Stimulated activated naive CD8-positive, alpha-beta T cell treated with anti-CD3 and anti-CD28 coated beads, Interleukin-15, amount 100 ng/mL, for 72 hours (primary cell): ENCODE results near the gene PTPN18.
"Not testable (repeated sequence)": the region's sequence is repeated elsewhere in the genome, so short reads cannot be mapped to it uniquely, and the experiment has no call there.

ENCODE experiments used
- ATAC-seq: fragments of 150-1000 bp; cut with Tn5 transposase; 2 replicates; pipeline ENCODE4 v1.10.0; 2021; ENCODE audit warnings: mild to moderate bottlenecking, moderate library complexity
- DNase-seq, 2 donors: peaks; one replicate each; pipeline ENCODE4 v3.0.0; 2021 to 2022
- H3K27ac Mint-ChIP-seq, 2 donors: one replicate each; pipeline ENCODE4 v1.8.0; 2022; ENCODE audit warnings: mild to moderate bottlenecking in 2 of 2, mixed read lengths in 2 of 2, moderate library complexity in 2 of 2
- H3K27me3 Mint-ChIP-seq: one replicate; pipeline ENCODE4 v1.8.0; 2022; ENCODE audit warnings: mixed read lengths
- H3K4me1 Mint-ChIP-seq: one replicate; pipeline ENCODE4 v1.8.0; 2022; ENCODE audit warnings: mild to moderate bottlenecking, mixed read lengths
- H3K4me3 Mint-ChIP-seq, 2 donors: one replicate each; pipeline ENCODE4 v1.8.0; 2022; ENCODE audit warnings: mild to moderate bottlenecking in 2 of 2, mixed read lengths in 2 of 2, moderate library complexity in 1 of 2
- H3K9me3 Mint-ChIP-seq, 2 donors: one replicate each; pipeline ENCODE4 v1.8.0; 2022; ENCODE audit warnings: mixed read lengths in 2 of 2

Gene PTPN18

DNA sequence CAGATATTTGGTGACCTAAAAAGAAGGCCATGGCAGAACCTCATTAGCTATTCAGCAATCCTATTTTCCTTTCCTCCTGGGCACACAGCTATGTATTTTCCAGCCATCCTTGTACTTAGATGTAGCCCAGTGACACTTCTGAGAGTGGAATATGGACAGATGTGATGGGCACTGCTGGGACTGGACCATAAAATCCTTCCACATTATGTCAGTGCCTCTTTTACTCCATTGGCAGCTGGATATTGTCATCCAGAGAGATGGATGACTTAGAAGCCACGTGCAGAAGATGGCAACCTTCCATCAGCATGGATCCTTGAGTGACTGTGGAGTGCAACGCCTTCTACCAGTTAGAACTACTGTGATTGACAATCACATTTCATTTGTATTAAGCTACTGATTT, 50.4 kb downstream of the PTPN18 start:
- H3K27ac Mint-ChIP-seq, ATAC-seq, DNase-seq, H3K4me1 Mint-ChIP-seq, H3K4me3 Mint-ChIP-seq, H3K9me3 Mint-ChIP-seq, H3K27me3 Mint-ChIP-seq: not testable (repeated sequence)

DNA sequence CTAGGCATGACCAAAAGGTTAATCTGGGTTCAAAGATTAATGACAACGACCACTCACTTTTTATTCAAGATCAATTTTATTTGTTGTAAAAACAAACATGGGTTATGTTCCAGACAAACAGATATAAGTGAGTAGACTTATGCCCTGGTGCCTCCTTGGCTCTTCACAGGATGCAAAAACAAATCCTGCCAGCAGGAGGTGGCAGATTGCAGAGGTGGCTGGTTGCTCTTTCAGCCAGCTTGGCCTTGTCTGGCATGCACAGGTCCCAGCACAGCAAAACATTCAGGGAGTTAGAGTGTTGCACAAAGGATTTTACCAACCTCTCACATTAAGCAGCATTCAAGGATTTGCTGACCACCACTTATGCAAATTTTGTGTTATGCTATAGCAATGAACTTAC, 60.8 kb downstream of the PTPN18 start:
- ATAC-seq, result not testable (repeated sequence)

DNA sequence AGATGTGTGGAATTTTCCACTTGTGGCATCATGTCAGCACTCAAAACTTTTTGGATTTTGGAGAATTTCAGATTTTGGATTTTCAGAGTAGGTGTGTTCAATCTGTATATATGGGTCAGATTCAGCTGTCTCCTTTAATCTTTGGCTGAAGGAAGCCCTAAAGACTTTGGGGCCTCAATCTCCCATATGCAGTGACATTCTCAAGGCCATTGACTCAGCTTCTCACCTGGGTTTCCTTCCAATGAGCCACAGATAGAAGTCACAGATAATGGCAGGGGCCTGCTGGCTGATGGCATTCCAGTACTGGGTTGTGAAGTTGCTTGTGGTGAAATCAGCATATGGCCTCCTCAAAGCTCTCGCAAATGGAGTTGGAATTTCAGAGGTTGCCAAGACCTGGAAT, 63.0 kb downstream of the PTPN18 start:
- H3K4me3 Mint-ChIP-seq, DNase-seq, H3K4me1 Mint-ChIP-seq, ATAC-seq, H3K27me3 Mint-ChIP-seq, H3K27ac Mint-ChIP-seq, H3K9me3 Mint-ChIP-seq: not testable (repeated sequence)

More for the DNA sequence above, 60.8 kb downstream of the PTPN18 start:
- H3K4me1 Mint-ChIP-seq, H3K4me3 Mint-ChIP-seq, H3K27ac Mint-ChIP-seq, H3K9me3 Mint-ChIP-seq, DNase-seq, H3K27me3 Mint-ChIP-seq: not testable (repeated sequence)
